GF-D8 (cell line): Measurements from ENCODE around the gene CCDC134.

ENCODE experiments used
- DNase-seq: peaks from one replicate; lab custom pipeline; 2025; lab: John Stamatoyannopoulos, UW

The CCDC134 gene

GRCh38 chr22:41800348-41801146, at the start of gene CCDC134:
Gene CCDC134 (plus strand): TSS chr22:41800679. CDS start chr22:41808891, 8,212 bp downstream.
- DNase-seq, result peak; percentile 92

- no peak for DNase-seq
Measured at GRCh38 chr22:41752011-41752970, 48.2 kb upstream of the CCDC134 start.

DNA sequence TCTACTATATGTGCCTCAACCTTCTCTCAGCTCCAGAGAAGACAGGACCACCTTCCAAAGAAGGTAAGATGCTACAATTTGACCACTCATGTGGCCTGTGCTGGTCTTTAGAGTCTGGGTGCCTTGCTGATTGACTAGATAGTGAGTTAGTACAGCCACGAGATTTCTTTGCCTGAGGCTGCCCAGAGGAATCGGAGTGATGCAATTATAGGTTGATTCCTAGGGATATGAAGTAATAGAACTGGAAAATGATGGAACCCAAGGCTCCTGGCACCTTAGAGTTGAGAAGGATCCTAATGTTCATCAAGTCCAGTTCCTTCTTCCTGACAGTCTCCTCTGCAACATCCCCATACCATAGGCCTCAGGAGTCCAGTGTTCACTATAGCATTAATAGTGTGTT, 46.5 kb upstream of the CCDC134 start:
- no peak for DNase-seq

DNA sequence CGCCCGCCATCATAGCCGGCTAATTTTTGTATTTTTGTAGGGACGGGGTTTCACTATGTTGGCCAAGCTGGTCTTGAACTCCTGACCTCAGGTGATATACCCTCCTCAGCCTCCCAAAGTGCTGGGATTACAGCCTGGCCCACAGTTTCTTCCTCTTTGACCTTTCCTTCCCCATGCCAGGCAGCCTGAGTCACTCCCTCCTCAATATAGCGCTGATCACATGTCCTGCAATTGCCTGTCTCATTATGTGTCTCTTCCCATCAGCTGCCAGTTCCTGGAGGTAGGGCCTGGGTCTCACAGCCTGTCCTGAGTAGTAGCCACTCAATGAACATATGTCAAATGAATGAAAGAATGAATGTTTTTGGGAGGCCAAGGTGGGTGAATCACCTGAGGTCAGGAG, 43.0 kb upstream of the CCDC134 start:
- no peak for DNase-seq

DNA sequence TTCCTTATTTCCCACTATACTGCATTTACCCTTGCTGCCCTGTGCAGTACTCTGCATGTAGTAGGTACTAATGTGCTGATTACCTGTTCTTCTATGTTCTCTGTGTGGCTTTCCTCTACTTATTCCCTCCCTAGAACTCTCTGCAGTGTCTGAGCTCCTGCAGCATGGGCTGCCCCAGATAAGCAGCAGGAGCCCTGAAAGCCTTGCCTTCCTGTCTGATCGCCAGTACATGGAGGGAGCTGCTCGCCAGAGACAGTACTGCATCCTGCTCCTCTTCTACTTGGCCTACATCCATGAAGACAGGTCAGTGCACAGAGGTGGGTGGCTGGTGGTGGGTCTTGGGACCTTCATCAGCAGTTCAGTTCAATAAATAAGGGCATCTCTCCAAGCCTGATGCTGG, 42.2 kb upstream of the CCDC134 start:
- no peak for DNase-seq

GRCh38 chr22:41762980-41763779, 37.3 kb upstream of the CCDC134 start:
- DNase-seq, result no peak

DNA sequence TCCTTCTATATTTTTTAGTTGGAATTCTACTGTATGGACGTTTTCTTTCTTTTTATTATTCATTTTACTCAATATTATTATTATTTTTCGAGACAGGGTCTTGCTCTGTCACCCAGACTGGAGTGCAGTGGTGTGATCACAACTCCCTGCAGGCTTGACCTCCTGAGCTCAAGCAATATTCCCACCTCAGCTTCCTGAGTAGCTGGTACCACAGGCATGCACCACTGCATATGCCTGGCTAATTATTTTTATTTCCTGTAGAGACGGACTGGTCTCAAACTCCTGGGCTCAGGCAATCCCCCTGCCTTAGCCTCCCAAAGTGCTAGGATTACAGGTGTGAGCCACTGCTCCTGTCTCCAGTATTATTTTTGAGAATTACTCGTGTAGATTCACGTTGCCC, 34.0 kb upstream of the CCDC134 start:
- no peak for DNase-seq

- DNase-seq, result no peak
Measured at GRCh38 chr22:41768430-41768829, 32.0 kb upstream of the CCDC134 start.

- no peak for DNase-seq
Measured at GRCh38 chr22:41770715-41771468, 29.6 kb upstream of the CCDC134 start.

- no peak for DNase-seq
Measured at GRCh38 chr22:41772198-41772597, 28.3 kb upstream of the CCDC134 start.

DNA sequence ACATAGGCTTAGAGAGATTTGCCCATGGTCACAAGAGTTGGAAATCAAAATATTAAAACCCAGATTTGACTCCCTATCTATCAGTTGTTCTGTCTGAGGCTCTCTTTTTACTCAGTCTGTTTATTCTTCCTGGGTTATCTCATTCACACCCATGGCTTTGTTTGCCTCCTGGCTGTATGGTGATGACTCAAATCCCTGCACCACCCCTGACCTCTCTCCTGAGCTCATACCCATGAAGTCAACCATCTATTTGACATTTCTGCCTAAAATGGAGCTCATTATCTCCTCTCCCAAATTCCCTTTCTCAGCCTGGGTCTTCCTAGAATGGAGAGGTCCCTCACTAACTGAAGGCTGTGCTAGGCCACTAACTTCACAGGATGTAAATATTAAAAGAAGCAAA, 27.8 kb upstream of the CCDC134 start:
- no peak for DNase-seq

GRCh38 chr22:41775338-41775737, 25.1 kb upstream of the CCDC134 start:
- DNase-seq, result no peak

DNA sequence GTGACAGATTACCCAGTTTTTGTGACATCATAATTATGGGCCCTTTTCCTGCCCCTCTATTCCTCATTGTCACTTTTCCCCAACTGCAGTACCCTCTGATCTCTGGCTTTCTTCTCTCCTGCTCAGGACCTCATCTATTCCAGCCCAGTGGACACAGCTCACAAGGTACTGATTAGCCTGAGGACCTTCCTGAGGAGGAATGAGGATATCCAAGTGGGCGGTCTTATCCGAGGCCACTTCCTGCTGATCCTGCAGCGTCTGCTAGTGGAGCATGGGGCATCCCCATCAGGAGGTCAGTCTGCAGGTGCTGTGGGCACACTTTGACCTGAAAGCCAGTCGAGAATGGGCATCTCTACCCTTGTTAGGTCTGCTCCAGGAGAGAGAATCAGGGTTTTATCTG, 24.5 kb upstream of the CCDC134 start:
- DNase-seq, result no peak

- no peak for DNase-seq
Measured at GRCh38 chr22:41776381-41776780, 24.1 kb upstream of the CCDC134 start.

GRCh38 chr22:41777749-41778425, 22.6 kb upstream of the CCDC134 start:
- no peak for DNase-seq

GRCh38 chr22:41779929-41780505, 20.5 kb upstream of the CCDC134 start:
- no peak for DNase-seq

DNA sequence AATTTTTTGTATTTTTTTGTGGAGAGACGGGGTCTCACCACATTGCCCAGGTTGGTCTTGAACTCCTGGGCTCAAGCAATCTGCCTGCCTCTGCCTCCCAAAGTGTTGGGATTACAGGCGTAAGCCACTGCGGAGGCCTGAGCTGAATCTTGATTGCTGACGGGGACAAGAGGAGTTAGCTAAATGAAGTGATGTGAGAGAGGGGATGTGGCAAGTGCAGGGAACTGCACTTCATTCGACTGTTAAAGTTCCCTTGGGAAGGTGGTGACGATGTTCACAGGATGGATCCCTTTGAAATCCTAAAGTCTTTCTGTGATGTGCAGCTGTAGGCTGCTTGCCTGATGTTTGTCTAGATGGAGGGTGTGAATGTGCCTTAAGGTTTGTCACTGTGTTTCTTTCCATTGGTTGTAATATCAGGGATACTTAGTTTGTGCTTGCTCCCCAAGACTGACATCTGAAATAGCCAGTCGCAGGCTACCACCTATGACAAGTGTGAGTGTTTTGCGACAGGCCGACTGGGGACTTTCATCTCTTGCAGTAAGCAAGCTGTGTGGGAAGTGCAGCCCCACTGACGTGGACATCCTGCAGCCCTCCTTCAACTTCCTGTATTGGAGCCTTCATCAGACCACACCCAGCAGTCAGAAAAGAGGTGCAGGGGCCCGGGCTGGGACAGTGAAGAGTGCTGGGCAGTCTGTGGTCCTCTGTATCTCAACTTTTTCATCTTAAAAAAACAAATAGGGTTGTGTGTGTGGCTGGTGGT, 19.6 kb upstream of the CCDC134 start:
- peak; percentile 6 for DNase-seq

DNA sequence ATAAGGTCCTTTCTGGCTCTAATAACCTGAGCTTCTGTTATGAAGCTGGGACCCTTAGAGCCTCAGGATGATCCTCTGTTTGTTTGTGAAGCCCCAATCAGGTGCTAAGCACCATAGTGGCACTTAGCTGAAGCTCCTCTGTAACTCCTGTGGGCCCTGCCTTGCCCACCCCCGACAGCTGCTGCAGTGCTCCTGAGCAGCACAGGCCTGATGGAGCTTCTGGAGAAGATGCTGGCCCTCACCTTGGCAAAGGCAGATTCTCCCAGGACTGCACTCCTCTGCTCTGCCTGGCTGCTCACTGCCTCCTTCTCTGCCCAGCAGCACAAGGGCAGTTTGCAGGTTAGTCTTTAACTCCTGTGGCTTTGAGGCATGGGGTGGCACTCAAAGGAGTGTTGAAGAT, 19.0 kb upstream of the CCDC134 start:
- no peak for DNase-seq

GRCh38 chr22:41782316-41782715, 18.2 kb upstream of the CCDC134 start:
- no peak for DNase-seq

- no peak for DNase-seq
Measured at GRCh38 chr22:41782751-41783150, 17.7 kb upstream of the CCDC134 start.
